Measurements from ENCODE around the gene MRPL49.
"Not testable (repeated sequence)": the region's sequence is repeated elsewhere in the genome, so short reads cannot be mapped to it uniquely, and the experiment has no call there.

The MRPL49 gene

DNA sequence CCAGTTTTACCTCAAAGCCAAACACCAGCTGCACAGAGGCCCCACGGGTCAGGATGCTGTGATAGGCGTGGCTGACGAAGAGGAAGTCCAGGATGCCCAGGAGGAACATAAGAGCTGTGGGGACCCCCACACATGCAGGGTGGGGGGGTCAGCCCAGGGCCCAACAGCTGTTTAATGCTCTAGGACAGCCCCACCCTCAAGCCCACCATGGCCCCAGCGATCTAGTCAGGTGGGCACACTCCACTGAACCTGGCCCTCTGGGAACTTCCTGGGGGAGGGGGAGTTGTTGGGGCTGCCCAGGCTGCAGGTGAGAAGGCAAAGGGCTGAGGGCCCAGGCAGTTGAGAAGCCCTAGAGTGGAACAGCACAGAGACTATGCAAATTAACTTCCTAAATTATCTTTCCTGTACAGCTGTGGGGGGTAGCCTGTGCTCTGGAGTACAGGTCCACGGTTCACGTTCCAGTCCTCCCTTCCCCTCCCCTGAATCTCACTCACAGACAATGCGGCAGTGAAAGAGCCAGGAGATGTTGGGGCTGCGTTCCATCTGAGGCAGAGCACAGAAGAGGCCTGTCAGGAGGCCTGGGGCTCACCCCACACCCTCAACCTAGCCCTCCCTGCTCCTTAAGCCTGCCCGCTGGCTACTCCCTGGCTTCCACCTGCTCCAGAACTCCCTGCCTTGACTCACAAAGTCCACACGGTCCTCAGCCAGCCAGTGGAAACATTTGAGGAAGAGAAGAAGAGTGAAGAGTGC, 10.3 kb downstream of the MRPL49 start:
- H3K4me3 ChIP-seq (ENCODE audit: low read length), result peak overlapping the region; percentile 94; the same call in 1 of the 2 replicates
- no peak for TF ChIP-seq ZNF274 (IDR thresholded peaks at IDR 0.05; ENCODE audit: low read depth, low read length)

DNA sequence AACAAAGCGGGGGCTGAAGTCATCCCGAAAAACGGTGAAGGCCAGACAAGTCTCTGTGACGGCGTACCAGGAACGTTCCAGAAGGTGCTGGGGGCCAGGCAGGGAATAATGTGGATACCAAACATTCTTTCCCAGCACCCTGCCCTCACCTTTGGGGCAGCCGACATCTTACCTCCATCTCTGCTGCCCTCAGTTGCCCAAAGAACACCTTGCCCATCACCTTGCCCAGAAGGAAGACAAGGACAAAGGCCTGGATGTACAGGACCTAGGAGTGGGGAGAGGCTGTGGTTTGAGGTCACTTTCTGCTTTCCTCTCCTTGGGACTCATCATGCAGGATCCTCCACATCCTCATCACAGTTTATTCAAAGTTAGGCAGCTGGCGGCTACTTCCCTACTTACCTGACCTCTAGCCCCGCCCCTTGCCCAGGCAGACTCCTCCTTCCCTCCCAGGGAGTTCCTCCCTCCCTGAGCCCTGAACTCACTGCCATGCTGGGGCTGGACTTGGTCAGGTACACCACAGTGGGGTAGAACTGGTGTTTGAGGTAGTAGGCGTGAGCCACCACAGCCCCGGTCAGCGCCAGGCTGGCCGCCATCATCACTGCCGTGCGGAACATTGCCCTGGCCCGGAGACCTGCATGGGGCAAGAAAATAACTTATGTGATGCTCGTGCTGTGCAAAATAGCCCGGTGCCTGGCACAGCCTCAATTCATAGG, 11.0 kb downstream of the MRPL49 start:
- TF ChIP-seq ZNF274 (IDR thresholded peaks at IDR 0.05; ENCODE audit: low read depth, low read length), result no peak
- peak overlapping the region; percentile 94 for H3K4me3 ChIP-seq (ENCODE audit: low read length)

DNA sequence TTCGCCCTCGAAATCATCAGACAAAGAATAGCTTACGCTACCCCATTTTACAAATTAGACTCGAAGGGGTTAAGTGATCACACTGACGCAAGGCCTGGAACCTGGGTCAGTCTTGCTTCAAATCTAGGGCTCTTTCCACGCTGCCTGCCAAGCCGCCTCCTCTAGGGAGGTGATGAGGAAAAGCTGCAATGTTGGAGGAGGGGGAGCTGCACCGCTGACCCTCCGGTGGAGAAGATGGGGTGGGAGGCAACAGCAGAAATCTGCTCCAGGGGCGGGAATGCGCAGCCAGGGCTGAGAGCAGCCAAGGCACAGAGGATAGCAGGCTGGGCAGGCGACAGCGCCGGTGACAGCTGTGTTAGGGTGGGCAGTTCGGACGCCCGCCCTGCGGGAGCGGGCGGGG, 11.6 kb downstream of the MRPL49 start:
- TF ChIP-seq ZNF274 (IDR thresholded peaks at IDR 0.05; ENCODE audit: low read depth, low read length), result no peak
- H3K4me3 ChIP-seq (ENCODE audit: low read length), result peak overlapping the region; percentile 94

DNA sequence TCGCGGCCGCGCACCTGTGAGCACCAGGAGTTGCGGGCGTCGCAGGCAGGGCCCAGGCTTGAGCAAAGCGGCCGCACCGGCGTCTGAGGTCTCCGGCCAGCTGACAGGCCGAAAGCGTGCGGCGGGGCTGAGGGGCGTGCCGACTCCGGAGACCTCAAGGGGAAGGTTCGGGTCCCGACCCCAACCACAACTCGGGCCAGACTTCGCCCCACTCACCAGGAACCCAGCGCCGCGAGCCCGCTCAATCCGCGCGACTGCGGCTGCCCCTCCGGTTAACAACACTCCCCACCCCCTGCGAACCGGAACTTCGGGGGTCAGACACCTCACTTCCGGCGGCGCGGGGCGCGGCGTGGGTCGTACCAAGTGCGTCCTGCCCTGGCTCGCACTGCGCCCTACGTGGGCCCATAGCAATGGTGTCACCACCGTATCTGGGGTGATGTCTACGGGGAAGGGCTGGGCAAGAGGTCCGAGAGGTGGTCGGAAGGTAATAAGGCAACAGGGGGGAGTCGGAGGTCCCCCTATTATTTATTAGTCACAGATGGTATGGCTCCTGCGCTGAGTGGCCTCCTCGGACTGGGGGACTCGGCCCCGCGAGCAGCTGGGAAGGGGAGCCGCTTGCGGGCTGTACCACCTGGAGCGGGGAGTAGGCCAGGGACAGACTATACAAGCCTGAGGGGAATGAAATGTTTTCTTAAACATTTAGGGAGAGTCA, 12.3 kb downstream of the MRPL49 start, which contains the start of gene SYVN1:
Gene SYVN1 (minus strand): TSS at position 280 of the 712 bp plus-strand sequence. CDS start 918 bp downstream, outside the sequence.
- TF ChIP-seq ZNF274 (IDR thresholded peaks at IDR 0.05; ENCODE audit: low read depth, low read length), result no peak
- H3K4me3 ChIP-seq (ENCODE audit: low read length), result peak within 1 kb of the TSS; percentile 94

DNA sequence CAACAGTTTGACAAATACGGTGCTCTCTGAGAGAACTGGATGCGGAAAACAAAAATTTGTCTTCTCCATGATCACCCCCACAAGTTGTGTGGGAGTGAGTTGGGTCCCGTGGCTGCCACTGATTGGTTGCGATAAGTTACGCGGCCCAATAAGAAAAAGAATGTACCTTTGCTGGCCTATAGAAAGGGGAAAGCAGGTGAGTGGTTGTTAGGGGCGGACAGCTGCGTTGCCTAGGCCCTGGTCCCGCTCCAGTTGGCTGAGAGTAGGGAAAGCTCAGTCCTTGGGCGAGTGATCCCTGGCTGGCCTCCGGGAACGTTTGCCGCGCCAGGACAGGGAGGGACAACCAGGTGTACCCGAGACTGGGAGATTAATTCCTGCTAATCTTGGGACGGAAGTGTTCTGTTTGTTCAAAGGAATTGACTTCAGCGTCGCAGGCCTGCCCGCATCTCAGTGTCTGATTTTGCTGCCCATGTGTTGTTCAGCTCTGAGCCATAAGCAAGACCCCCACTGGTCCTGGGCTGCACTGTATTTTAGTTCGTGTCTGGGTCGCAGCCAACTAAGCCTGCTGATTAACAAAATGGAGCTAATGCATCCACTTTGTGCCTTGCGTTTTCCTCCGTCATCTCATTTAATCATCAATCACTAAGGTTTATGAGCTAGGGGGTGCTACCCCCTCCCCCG, 13.0 kb downstream of the MRPL49 start:
- peak overlapping the region; percentile 94; the same call in 1 of the 2 replicates for H3K4me3 ChIP-seq (ENCODE audit: low read length)
- TF ChIP-seq ZNF274 (IDR thresholded peaks at IDR 0.05; ENCODE audit: low read depth, low read length), result no peak

DNA sequence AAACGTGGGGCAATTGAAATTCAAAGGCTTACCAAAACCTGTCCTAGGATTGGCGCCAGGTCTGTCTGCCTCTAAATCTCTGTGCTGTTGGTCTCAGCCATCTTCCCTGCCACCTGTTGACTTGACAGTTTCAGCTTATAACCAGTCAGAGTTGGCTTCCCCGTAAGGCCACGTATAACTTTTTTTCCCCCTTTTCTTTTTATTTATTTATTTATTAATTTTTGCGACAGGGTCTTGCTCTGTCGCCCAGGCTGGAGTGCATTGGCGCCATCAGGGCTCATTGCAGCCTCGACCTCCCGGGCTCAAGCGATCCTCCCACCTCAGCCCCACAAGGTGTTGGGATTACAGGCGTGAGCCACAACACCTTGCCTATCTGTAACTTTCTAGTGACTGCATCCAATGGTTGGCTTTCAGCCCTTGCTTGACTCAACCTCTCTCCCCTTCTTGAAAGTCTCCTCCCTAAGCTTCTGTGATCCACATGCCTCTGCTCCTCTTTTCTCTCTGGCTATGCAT, 13.6 kb downstream of the MRPL49 start:
- peak overlapping the region; percentile 94; the same call in 1 of the 2 replicates for H3K4me3 ChIP-seq (ENCODE audit: low read length)
- TF ChIP-seq ZNF274 (IDR thresholded peaks at IDR 0.05; ENCODE audit: low read depth, low read length), result no peak

DNA sequence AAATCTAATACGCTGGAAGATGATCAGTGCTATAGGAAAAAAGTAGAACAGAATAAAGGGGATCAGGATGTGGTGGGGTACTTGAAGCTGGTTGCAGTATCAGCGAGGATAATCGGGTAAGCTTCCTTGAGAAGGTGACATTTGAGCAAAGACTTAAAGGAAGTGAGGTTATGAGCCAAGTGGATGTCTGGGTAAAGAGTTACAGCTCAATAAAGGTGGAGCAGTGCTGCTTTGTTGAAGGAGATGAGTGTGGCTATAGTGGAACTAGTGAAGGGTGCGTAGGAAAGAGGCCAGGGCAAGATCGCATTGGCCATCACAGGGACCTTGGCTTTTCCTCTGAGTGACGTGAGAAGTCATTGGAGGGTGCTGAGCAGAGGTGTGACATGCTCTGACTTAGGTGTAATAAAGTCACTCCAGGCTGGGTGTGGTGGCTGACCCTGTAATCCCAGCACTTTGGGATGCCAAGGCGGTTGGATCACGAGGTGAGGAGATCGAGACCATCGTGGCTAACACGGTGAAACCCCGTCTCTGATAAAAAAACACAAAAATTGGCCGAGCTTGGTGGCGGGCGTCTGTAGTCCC, 14.5 kb downstream of the MRPL49 start:
- no peak overlapping the region for H3K4me3 ChIP-seq (ENCODE audit: low read length)
- no peak for TF ChIP-seq ZNF274 (IDR thresholded peaks at IDR 0.05; ENCODE audit: low read depth, low read length)

DNA sequence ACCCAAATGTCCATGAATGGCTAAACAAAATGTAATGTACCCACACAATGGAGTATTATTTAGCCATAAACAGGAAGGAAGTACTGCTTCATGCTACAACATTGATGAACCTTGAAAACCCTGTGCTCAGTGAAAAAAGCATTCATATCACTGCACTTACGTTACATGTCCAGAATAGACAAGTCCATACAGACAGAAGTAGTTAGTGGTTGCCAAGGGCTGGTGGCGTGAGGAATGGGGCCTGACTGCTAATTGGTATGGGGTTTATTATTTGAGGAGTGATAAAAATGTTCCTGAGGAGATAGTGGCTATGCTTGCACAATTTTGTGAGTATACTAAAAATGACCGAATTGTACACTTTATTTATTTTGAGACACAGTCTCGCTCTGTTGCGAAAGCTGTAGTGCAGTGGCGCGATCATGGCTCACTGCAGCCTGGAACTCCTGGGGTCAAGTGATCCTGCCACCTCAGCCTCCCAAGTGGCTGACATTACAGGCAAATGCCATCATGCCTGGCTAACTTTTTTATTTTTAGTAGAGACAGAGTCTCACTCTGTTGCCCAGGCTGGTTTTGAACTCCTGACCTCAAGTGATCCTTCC, 19.9 kb downstream of the MRPL49 start:
- no peak for TF ChIP-seq ZNF274 (IDR thresholded peaks at IDR 0.05; ENCODE audit: low read depth, low read length)
- H3K4me3 ChIP-seq (ENCODE audit: low read length), result no peak overlapping the region

DNA sequence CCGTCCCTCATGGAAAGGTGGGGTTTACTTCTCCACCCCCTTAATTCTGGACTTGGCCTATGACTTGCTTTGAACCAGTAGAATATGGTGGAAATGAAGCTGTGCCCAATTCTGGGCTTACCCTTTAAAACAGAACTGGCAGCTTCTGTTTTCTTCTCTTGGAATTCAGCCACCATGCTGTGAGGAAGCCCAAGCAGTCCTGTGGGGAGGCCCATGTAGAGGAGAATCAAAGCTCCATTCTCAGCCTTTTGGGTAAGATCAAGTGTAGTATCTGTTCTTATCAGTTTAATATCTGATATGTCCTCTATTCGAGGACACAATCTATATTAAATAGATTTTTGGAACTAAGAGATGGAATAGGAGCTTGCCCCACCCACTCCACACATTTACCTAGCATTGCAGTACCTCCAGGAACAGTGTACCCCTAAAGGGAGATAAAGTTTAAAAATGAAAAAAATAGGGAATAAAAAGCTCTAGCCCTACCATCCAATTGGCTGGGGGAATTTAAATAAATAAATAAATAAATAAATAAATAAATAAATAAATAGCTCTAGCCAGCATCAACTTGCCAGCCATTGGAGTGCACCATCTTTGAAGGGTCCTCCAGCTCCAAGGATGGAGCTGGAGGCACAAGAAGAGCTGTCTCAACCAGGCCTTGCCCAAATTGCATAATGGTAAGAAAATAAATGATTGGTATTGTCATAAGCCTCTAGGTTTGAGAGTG, 25.4 kb downstream of the MRPL49 start:
- no peak for TF ChIP-seq ZNF274 (IDR thresholded peaks at IDR 0.05; ENCODE audit: low read depth, low read length)
- H3K4me3 ChIP-seq (ENCODE audit: low read length), result no peak overlapping the region

DNA sequence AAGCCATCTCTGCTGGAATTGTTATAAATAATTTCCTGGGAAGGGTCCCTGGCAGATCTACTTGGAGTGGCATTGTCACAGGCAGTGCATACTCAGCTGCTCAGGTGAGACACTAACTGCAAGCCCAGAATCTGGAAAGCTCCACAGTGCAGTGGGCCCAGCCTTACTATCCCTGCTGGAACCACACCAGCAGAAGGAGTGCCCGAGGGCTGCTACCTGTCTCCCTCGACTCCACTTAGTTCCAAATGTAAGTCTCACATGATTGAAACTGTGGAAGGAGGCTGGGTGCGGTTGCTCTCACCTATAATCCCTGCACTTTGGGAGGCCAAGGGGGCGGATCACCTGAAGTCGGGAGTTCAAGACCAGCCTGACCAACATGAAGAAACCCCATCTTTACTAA, 26.5 kb downstream of the MRPL49 start:
- TF ChIP-seq ZNF274 (IDR thresholded peaks at IDR 0.05; ENCODE audit: low read depth, low read length), result no peak
- H3K4me3 ChIP-seq (ENCODE audit: low read length), result no peak overlapping the region

DNA sequence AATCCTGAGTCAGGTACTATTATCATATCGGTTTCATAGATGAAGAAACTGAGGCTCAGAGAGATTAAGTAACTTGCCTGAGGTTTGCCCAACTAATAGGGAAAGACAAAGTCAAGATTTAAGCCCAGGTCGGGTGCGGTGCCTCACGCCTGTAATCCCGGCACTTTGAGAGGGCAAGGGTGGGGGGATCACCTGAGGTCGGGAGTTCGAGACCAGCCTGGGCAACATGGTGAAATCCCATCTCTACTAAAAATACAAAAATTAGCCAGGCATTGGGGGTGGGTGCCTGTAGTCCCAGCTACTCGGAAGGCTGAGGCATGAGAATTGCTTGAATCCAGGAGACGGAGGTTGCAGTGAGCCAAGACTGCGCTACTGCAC, 28.0 kb downstream of the MRPL49 start:
- not testable (repeated sequence) for H3K4me3 ChIP-seq (ENCODE audit: low read length)

DNA sequence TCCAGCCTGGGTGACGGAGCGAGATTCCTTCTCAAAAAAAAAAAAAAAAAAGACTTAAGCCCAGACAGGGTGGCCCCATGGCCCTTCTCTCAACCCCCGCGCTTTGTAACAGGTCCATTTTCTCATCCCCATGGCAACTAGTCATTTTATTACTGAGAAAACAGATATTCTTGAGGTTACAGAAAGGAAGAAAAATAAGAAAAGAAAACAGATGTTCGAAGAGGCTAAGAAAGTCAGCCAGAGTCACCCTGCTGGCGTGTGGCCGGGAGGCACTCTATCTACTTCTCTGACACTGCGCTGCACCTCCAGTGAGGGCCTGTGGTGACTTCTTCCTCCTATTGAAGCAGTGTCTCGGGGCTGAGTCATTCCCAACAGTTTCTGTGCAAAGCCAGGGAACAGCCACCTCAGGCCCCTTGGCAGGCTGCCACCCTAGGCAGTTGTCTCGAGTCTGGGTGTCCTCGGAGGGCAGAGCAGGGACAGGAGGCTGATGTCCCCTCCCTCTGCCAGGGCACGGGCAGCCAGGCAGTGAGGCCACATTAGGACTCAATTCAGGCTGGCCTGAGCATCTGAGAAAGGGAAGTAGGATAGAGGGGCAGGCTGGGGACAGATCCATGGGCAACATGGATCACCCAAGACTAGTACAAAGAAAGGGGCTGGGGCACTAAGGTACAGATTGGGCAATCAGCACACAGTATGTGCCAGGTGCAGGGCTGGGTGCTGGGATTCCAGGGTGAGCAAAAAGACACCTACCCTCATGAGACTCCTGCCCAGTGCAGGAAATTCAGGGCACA, 28.6 kb downstream of the MRPL49 start:
- no peak for TF ChIP-seq ZNF274 (IDR thresholded peaks at IDR 0.05; ENCODE audit: low read depth, low read length)
- H3K4me3 ChIP-seq (ENCODE audit: low read length), result no peak overlapping the region
